Breast epithelium (tissue), 3 donors: ENCODE measurements around the gene SPG11.

Experiments used
- POLR2A ChIP-seq: fragments of 450-650 bp; IDR thresholded peaks from one replicate; pipeline ENCODE4 v1.6.1; 2016; ENCODE audit warnings: antibody characterized with exemption, mild to moderate bottlenecking, moderate library complexity
- TF ChIP-seq, protein P1 (sequence below), 3 donors: fragments of 450-650 bp; IDR thresholded peaks; one replicate each; pipeline ENCODE4 v1.5.1; 2016 to 2017; ENCODE audit warnings: antibody characterized with exemption in 3 of 3, mild to moderate bottlenecking in 3 of 3, moderate library complexity in 3 of 3

DNA sequence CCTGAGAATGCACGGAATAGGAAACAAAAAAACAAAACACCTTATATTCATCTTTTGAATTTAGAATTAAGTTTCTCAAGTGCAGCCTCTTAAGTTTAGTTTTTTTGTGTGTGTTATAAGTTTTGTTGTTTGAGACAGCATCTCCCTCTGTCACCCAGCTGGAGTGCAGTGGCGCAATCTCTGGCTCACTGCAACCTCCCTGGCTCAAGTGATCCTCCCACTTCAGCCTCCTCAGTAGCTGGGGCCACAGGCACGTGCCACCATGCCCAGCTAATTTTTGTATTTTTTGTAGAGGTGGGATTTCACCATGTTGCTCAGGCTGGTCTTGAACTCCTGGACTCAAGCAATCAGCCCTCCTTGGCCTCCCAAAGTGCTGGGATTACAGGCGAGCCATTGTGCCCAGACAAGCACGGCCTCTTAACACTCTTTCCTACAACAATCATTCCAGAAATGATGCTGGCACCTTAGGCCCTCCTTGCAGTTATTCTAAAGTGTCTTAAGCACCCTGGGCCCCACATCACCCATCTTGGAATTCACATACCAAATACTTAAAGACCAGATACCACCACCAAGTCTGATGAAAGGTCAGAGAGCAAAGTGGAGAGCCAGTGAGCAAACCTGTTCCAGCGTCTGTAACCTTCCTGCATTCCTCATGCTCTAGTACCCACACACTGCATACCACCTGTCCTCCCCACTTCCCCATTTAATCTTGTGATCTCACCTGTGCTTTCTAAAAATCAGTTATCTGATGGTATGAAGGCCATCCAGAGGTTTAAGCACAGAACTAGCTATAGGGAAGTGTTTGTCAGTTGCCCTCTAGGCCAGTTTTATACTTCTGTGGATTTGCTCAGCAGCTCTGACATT lies 6.9 kb upstream of the SPG11 start:
- TF ChIP-seq, protein P1, sequence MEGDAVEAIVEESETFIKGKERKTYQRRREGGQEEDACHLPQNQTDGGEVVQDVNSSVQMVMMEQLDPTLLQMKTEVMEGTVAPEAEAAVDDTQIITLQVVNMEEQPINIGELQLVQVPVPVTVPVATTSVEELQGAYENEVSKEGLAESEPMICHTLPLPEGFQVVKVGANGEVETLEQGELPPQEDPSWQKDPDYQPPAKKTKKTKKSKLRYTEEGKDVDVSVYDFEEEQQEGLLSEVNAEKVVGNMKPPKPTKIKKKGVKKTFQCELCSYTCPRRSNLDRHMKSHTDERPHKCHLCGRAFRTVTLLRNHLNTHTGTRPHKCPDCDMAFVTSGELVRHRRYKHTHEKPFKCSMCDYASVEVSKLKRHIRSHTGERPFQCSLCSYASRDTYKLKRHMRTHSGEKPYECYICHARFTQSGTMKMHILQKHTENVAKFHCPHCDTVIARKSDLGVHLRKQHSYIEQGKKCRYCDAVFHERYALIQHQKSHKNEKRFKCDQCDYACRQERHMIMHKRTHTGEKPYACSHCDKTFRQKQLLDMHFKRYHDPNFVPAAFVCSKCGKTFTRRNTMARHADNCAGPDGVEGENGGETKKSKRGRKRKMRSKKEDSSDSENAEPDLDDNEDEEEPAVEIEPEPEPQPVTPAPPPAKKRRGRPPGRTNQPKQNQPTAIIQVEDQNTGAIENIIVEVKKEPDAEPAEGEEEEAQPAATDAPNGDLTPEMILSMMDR (IDR thresholded peaks at IDR 0.05), result no peak
- no peak for TF ChIP-seq POLR2A
